Activated naive CD4-positive, alpha-beta T cell treated with anti-CD3 and anti-CD28 coated beads, Interleukin-2, amount 10 ng/mL, durations not matched to agents 7 days and 5 days (primary cell): ENCODE data around the gene AOPEP.
"Not testable (repeated sequence)": the region's sequence is repeated elsewhere in the genome, so short reads cannot be mapped to it uniquely, and the experiment has no call there.

Experiments
- CTCF ChIA-PET: fragments of 350-600 bp; sonication (Branson Sonifier 250); formaldehyde crosslinking; loops from one replicate; lab custom pipeline; 2021; ENCODE audit warnings: antibody characterized with exemption; lab: Charles Lee
- DNase-seq: peaks from one replicate; pipeline ENCODE4 v3.0.0-alpha.2; 2020
- H3K27ac Mint-ChIP-seq: one replicate; pipeline ENCODE4 v1.8.0; 2021; ENCODE audit warnings: mild to moderate bottlenecking, moderate library complexity, mixed read lengths
- H3K27me3 Mint-ChIP-seq: one replicate; pipeline ENCODE4 v1.8.0; 2021; ENCODE audit warnings: mild to moderate bottlenecking, mixed read lengths
- H3K36me3 Mint-ChIP-seq: one replicate; pipeline ENCODE4 v1.8.0; 2021; ENCODE audit warnings: mixed read lengths
- H3K4me1 Mint-ChIP-seq: one replicate; pipeline ENCODE4 v1.8.0; 2021; ENCODE audit warnings: mixed read lengths
- H3K4me3 Mint-ChIP-seq: one replicate; pipeline ENCODE4 v1.8.0; 2021; ENCODE audit warnings: mild to moderate bottlenecking, moderate library complexity, mixed read lengths
- H3K9me3 Mint-ChIP-seq: one replicate; pipeline ENCODE4 v1.8.0; 2021; ENCODE audit warnings: mixed read lengths

AOPEP gene

DNA sequence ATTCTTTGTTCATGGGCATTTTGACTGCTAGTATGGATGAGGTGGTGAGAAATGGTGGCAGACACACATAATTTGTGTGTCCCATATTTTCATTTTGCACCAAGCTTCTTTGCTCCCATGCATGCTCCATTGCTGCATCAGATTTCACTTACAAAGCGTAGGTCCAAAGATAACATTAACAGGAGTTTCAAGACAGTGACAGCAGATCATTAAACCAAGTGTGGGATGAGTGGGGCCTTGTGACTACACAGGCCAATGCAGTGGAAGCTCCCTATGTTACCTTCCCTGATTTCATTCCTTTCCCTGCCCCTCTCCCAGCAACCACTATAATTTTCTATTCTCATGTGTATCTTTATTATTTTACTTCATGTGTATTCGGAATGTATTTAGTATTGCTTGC lies 142.0 kb downstream of the AOPEP start:
- no peak for DNase-seq
- Mint-ChIP-seq H3K36me3 (peaks cover 11% of the 10 kb centered on the region), H3K27ac (no peak overlapping the region), H3K27me3 (peaks cover 4% of the 10 kb centered on the region), H3K4me1 (peaks cover 47% of the 10 kb centered on the region), H3K4me3 (no peak overlapping the region), H3K9me3 (peaks cover 5% of the 10 kb centered on the region)
- CTCF ChIA-PET: no interaction called here

DNA sequence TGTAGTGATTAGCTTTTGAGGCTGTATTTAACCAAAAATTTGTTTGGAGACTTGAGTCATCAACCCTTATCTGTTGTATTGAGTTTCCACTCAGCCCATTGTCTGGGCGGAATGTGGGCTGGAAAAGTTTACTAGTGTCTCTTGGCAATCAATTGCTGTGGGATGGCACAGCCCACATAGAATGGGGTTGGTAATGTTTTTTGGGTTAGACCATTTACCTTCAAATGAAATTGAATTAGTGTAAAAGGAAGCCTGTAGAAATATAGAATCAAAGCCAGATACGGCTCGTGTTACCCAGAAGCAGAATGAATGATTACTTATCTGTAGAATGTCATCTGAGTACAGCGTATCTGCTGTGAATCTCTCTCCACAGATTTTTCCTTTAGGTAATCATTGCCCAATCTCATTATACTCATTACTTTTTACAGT lies 142.9 kb downstream of the AOPEP start:
- H3K9me3 Mint-ChIP-seq: peaks cover 5% of the 10 kb centered on the region
- no peak overlapping the region for H3K4me3 Mint-ChIP-seq
- DNase-seq: no peak
- H3K27ac Mint-ChIP-seq: no peak overlapping the region
- peaks cover 4% of the 10 kb centered on the region for H3K27me3 Mint-ChIP-seq
- H3K4me1 Mint-ChIP-seq: peaks cover 38% of the 10 kb centered on the region
- CTCF ChIA-PET: no interaction called here
- H3K36me3 Mint-ChIP-seq: peaks cover 11% of the 10 kb centered on the region

DNA sequence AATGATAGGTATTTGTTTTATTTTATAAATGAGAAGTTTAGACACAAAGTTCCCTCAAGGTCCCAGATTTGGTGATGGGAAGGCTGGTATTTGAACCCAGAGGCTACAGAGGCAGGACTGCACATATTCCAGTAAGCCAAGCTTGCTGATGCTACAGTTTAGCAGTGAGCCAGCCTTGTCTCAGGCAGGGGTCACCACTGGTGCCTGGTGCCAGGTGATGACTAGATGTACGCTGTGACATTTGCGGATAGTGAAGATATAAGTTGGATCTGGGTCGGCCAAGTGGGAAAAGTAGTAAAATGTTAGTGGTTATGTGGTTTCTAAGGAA lies 143.9 kb downstream of the AOPEP start:
- H3K27ac Mint-ChIP-seq: peak overlapping the region; percentile 94
- no peak overlapping the region for H3K4me3 Mint-ChIP-seq
- H3K4me1 Mint-ChIP-seq: peaks cover 39% of the 10 kb centered on the region
- CTCF ChIA-PET: no interaction called here
- peaks cover 5% of the 10 kb centered on the region for H3K9me3 Mint-ChIP-seq
- H3K27me3 Mint-ChIP-seq: peaks cover 4% of the 10 kb centered on the region
- no peak for DNase-seq
- H3K36me3 Mint-ChIP-seq: peaks cover 11% of the 10 kb centered on the region

DNA sequence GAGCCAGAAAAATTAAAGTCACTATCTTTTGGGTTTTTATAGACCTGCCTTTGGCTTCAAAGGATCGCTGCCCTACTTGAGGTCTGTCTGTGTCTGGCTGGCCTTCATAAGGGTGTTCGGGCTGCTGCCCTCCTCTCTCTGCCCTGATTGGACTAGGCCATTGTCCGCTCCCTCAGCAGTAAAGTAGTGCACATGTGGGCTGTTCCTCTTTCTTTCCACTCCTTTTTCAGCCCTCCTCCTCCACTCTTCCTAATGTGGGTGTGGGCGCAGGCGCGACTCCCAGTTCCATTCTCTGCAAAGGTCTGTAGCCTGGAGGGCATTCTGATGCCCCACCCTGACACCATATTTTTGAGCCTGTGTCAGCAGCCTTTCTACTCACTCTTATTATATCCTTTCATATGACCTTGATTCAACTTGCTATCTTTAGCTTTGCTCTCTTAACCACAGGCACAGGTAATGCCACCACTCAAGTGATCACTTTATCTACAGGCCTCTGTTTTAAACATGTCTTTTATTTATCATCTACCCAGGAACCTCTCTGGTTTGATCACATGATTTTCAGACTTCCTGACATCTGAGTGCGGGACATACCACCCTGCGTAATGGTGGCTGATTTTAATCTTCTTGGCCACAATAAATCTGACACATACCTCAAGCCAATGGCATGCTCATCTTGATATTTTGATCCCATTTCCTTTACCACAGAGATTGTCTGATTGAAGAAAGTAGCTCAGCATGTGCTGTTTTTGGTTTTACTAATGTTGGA lies 144.5 kb downstream of the AOPEP start:
- Mint-ChIP-seq H3K27me3 (peaks cover 4% of the 10 kb centered on the region), H3K4me3 (no peak overlapping the region), H3K9me3 (peaks cover 5% of the 10 kb centered on the region), H3K27ac (peak overlapping the region; percentile 94), H3K36me3 (peaks cover 14% of the 10 kb centered on the region), H3K4me1 (peaks cover 42% of the 10 kb centered on the region)
- peak; percentile 58 for DNase-seq
- CTCF ChIA-PET: interaction anchor here (0.7 to 1.7 kb wide), 2 partner anchors 11 to 20 kb away, joined by 3 to 4 read pairs; no protein-coding TSS in a partner anchor

DNA sequence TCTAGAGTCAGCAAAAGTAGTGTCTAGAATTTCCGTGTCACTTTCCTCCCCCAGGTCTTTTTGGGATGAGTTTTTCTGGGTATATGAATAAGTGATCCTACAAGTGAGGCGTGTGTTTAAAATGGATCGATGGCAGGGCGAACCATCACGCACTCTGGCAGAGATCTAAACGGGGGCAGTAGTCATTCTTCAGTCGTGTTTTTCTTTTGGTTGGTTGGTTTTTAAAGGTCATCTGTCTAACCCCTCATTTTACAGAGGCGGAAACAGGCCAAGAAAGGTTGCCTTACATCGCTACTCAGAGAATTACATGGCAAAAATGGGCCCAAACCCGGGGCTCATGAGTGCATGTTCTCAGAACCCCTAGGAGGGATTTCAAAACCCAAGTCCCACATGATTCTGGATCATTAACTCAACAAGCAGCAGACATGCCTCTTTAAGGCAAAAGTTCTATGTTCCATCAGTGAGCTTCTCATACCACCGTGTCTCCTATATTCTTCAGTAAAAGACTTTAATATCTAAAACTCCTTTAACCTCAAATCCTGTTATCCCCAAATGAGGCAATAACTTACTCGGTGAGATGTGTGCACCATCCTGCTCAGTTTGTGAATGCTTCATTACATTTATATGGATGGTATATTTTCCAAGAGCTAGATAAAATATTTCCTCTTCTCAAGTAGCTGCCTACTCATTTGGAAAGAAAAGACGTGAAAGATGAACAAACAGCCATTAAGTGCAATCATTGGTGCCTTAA lies 145.8 kb downstream of the AOPEP start:
- no peak overlapping the region for H3K4me3 Mint-ChIP-seq
- peaks cover 42% of the 10 kb centered on the region for H3K4me1 Mint-ChIP-seq

DNA sequence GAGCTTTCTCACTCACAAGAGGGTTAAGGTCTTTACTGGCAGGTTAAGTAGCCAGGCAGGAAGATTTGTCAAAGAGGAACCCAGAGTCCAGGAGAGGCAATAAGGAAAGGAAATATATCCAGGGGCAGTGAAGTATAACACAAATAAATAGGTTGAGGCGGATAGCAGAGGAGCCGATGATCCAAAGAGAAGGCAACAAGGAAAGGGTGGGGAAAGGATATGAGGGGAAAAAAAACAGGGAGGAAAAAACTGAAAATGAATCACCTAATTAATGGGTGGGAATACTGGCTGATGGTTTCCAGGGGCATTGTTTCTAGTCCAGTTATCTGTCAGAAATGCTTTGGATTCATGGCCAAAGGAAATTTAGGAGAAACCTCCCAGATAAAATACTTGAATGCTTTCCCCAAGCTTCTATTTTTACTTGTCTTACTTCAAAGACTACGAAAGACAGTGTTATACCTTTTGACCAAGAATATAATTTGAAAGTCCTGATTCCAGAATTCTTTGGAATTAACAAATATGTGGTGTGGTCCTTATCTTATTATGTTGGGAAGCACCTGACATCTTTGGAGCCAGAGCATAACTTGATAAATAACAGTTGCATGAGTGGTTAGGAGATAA lies 146.5 kb downstream of the AOPEP start:
- Mint-ChIP-seq H3K36me3 (peaks cover 16% of the 10 kb centered on the region), H3K27me3 (peaks cover 4% of the 10 kb centered on the region), H3K4me1 (peaks cover 45% of the 10 kb centered on the region), H3K9me3 (peaks cover 5% of the 10 kb centered on the region), H3K27ac (no peak overlapping the region), H3K4me3 (no peak overlapping the region)
- DNase-seq: no peak
- CTCF ChIA-PET: no interaction called here

More for the DNA sequence above, 145.8 kb downstream of the AOPEP start:
- CTCF ChIA-PET: interaction anchor here (0.6 to 1.7 kb wide), 2 partner anchors 10 to 1292 kb away, joined by 3 to 4 read pairs; no protein-coding TSS in a partner anchor
- DNase-seq: no peak
- Mint-ChIP-seq H3K27me3 (peaks cover 4% of the 10 kb centered on the region), H3K9me3 (peaks cover 5% of the 10 kb centered on the region), H3K36me3 (peaks cover 15% of the 10 kb centered on the region), H3K27ac (no peak overlapping the region)

DNA sequence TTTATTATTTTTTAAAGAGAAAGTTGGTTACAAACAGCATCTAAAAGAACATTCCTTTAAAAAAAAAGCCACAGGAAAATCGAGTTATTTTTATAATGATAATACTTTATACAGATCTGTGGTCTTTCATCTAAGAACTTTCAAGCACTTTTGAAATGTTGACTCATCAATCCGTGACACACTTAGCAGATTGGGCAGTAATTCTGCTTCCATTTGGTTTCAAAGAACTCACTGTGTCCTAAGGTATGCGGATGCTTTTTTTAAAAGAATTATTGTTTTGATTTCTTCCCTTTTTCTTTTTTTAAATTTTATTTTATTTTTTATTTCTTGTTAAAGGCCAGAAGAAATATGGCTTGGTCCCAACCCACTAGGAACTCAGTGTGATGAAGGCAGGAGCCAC lies 147.8 kb downstream of the AOPEP start:
- no peak overlapping the region for H3K27ac Mint-ChIP-seq
- peaks cover 18% of the 10 kb centered on the region for H3K36me3 Mint-ChIP-seq
- H3K4me1 Mint-ChIP-seq: peaks cover 55% of the 10 kb centered on the region
- peaks cover 5% of the 10 kb centered on the region for H3K9me3 Mint-ChIP-seq
- no peak for DNase-seq
- peaks cover 4% of the 10 kb centered on the region for H3K27me3 Mint-ChIP-seq
- CTCF ChIA-PET: no interaction called here
- H3K4me3 Mint-ChIP-seq: no peak overlapping the region

DNA sequence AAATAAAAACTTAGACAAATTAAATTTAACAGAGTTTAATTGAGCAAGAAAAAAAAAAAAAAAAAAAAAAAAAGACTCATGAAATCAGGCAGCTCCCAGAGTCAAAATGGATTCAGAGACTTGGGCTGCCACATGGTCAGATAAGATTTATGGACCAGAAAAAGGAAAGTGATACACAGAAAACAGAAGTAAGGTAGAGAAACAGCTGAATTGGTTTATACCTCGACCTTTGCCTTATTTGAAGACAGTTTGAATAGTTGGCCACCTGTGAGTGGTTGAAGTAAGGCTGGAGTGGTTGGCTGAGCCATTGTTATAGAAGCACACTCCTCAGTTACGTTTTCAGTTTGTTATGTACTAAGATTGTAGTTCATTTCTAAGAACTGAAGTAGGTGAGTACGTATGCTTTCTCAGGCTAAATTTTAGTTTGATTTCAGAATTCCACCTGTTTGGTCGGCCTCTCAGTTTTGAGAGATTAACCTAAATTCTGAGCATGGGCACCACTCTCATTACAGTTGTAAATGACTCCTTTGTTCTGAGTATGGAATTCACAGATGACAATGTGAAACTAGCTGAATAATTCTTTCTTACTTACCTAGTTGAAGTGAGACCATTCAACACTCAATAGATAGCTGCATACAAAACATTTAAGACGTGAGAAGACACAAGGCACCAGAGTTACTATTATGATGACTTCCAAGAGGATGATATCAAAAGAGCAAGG lies 149.0 kb downstream of the AOPEP start:
- no peak for DNase-seq
- H3K4me3 Mint-ChIP-seq: no peak overlapping the region
- H3K36me3 Mint-ChIP-seq: peaks cover 17% of the 10 kb centered on the region
- peaks cover 4% of the 10 kb centered on the region for H3K27me3 Mint-ChIP-seq
- peaks cover 5% of the 10 kb centered on the region for H3K9me3 Mint-ChIP-seq
- H3K4me1 Mint-ChIP-seq: peaks cover 47% of the 10 kb centered on the region
- CTCF ChIA-PET: no interaction called here
- no peak overlapping the region for H3K27ac Mint-ChIP-seq

DNA sequence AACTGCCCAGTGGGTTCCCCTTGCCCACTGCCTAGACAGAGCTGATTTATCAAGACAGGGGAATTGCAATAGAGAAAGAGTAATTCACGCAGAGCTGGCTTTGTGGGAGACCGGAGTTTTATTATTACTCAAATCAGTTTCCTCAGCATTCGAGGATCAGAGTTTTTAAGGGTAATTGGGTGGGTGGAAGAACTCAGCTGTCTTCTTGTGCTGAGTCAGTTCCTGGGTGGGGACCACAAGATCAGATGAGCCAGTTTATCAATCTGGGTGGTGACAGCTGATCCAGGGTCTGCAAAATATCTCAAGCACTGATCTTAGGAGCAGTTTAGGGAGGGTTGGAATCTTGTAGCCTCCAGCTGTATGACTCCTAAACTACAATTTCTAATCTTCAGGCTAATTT lies 152.3 kb downstream of the AOPEP start:
- Mint-ChIP-seq H3K4me1 (peaks cover 30% of the 10 kb centered on the region), H3K4me3 (peak overlapping the region; percentile 1), H3K27ac (peak overlapping the region; percentile 56)
- DNase-seq, H3K27me3 Mint-ChIP-seq, H3K9me3 Mint-ChIP-seq, H3K36me3 Mint-ChIP-seq: not testable (repeated sequence)
- CTCF ChIA-PET: interaction anchor here (1.0 to 2.2 kb wide), 5 partner anchors 12 to 250 kb away, joined by 3 to 10 read pairs (median 3); no protein-coding TSS in a partner anchor

DNA sequence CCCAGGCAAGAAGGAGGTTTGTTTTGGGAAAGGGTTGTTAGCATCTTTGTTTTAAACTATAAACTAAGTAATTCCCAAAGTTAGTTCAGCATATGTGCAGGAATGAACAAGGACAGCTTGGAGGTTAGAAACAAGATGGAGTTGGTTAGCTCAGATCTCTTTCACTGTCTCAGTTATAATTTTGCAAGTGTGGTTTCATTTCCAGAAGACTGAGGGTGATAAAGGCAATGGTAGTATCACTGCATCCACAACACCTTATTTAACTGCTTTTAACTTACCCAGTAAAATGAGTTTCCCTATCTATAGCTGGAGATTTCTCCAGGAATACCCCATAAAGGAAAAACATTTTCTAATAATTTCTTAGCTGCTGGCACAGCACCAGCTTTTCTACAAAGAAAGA lies 152.7 kb downstream of the AOPEP start:
- peaks cover 7% of the 10 kb centered on the region for H3K36me3 Mint-ChIP-seq
- CTCF ChIA-PET: interaction anchor here (1.0 to 2.2 kb wide), 6 partner anchors 12 to 250 kb away, joined by 3 to 10 read pairs (median 3); no protein-coding TSS in a partner anchor
- no peaks in the 10 kb centered on the region for H3K27me3 Mint-ChIP-seq
- H3K27ac Mint-ChIP-seq: peak overlapping the region; percentile 56
- H3K4me3 Mint-ChIP-seq: peak overlapping the region; percentile 1
- DNase-seq: no peak
- no peaks in the 10 kb centered on the region for H3K9me3 Mint-ChIP-seq
- H3K4me1 Mint-ChIP-seq: peaks cover 30% of the 10 kb centered on the region

DNA sequence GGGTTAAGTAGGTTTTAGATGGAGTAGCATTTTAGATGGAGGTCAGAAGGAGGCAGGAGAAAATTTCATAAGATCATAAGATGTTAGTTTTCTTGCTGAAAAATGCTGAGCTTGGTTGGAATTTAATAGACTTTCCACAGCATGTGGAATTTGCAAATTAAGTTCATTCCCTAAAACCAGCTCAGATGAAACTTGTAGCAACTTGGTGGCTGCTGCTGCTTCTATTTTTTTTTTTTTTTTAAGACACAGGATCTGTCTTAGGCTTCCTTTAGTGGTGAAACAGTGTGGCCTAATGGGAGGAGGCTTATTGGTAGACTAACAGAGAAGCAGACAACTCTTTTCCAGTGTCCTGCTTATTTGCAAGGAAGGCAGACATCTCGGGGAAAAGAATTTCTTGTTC lies 154.5 kb downstream of the AOPEP start:
- peaks cover 3% of the 10 kb centered on the region for H3K36me3 Mint-ChIP-seq

DNA sequence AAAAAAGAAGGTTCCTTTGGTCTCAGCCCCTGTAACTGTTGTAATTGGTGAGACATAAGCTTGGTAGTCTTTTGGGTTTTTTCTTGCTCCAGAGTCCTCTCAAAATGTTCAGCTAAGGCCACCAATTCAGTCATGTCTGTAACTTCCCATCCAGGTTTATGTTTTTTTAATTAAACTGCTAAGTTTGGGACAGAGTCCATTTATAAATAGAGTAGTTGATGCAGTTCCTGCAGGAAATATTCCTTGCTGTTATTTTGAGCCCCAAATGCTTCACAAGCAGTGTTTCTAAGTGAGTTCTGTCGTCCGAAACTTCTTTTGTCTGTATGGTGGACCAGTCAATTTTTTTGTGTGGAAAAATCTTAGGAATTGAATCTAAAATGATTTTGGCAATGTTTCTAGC lies 155.0 kb downstream of the AOPEP start:
- Mint-ChIP-seq H3K27ac (no peak overlapping the region), H3K4me3 (no peak overlapping the region), H3K36me3 (peaks cover 3% of the 10 kb centered on the region), H3K27me3 (no peaks in the 10 kb centered on the region), H3K9me3 (no peaks in the 10 kb centered on the region), H3K4me1 (peaks cover 27% of the 10 kb centered on the region)
- DNase-seq: no peak
- CTCF ChIA-PET: interaction anchor here (0.7 to 1.1 kb wide), 2 partner anchors 155 to 168 kb away, joined by 3 read pairs; partner anchors contain the start of gene AOPEP

More for the DNA sequence above, 154.5 kb downstream of the AOPEP start:
- Mint-ChIP-seq H3K9me3 (no peaks in the 10 kb centered on the region), H3K4me1 (peaks cover 27% of the 10 kb centered on the region), H3K4me3 (no peak overlapping the region), H3K27me3 (no peaks in the 10 kb centered on the region), H3K27ac (no peak overlapping the region)
- DNase-seq: no peak
- CTCF ChIA-PET: interaction anchor here (0.6 to 1.1 kb wide), 3 partner anchors 30 to 168 kb away, joined by 3 read pairs; no protein-coding TSS in a partner anchor

DNA sequence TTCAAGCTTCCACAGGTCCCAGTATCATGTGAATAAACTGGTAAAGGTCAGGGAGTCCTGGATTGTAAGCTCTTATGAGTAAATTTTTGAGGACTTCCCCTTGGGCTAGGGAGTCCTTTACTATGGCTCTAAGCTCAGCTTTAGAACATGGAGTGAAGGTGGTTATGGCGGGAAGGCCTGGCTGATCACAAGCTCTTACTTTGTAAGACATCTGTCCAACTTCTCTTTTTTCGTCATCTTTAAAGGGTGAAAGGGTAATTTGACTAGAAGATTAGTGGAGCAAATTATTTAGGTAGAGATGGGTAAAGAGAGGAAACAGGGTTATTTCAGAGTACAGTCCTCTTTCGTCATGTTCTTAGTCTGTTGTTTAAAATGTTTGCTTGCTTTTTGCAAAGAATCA lies 155.4 kb downstream of the AOPEP start:
- no peaks in the 10 kb centered on the region for H3K9me3 Mint-ChIP-seq
- H3K4me1 Mint-ChIP-seq: peaks cover 27% of the 10 kb centered on the region
- H3K27me3 Mint-ChIP-seq: no peaks in the 10 kb centered on the region
- H3K27ac Mint-ChIP-seq: no peak overlapping the region
- peaks cover 3% of the 10 kb centered on the region for H3K36me3 Mint-ChIP-seq
- DNase-seq: no peak
- no peak overlapping the region for H3K4me3 Mint-ChIP-seq
- CTCF ChIA-PET: interaction anchor here (0.7 to 1.1 kb wide), 3 partner anchors 10 to 167 kb away, joined by 3 to 4 read pairs (median 3); partner anchors contain the start of gene AOPEP
